NAMALWA (cell line): ENCODE data around the gene PLCB4.
"Not testable (repeated sequence)": the region's sequence is repeated elsewhere in the genome, so short reads cannot be mapped to it uniquely, and the experiment has no call there.

ENCODE experiments used
- DNase-seq: peaks from one replicate; pipeline ENCODE4 v3.0.0-alpha.2; 2015; ENCODE audit warnings: low spot score

The PLCB4 gene

GRCh38 chr20:9367328-9367727 lies 298.4 kb downstream of the PLCB4 start:
- DNase-seq = no peak

GRCh38 chr20:9367746-9368145 lies 298.9 kb downstream of the PLCB4 start:
- DNase-seq = no peak

DNA sequence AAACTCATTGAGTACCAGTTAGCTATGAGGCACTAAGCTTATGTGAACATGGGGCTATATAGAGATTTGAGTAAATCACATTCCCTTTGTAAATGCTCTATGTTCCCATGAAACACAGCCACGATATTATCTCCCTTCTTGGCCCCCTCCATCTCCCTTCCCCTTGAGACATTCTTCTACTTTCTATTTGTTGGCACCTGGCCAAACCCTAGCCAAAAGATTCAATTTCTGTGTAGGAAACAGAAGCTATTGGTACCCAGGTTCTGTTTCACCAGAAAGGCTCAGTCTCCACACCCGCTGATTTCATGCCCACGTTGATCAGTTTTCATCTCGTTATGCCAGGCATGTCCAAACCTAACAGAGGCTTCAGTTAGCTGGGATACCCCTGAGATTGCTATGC lies 300.0 kb downstream of the PLCB4 start:
- DNase-seq = no peak

- no peak for DNase-seq
Observed at GRCh38 chr20:9369557-9369956, 300.7 kb downstream of the PLCB4 start.

GRCh38 chr20:9374072-9374471 lies 305.2 kb downstream of the PLCB4 start:
- no peak for DNase-seq

DNA sequence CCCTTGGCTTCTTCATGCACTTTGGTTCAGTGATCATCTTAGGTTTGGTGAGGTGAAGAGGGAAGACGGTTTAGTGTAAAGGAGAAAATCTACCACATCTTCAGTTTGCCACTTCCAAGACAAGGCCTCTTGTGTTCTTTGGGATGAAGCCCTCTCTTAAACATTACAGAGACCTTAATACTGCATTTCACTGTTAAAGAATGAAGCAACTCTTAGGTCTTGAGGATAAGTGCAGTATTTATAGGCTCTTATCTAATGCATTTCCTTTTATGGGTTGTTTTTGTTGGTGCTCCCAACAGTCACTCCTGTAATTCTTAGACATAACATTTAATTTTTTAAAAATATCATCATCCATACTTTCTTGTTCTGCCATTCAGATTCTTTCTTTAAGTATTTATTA lies 305.6 kb downstream of the PLCB4 start:
- no peak for DNase-seq

DNA sequence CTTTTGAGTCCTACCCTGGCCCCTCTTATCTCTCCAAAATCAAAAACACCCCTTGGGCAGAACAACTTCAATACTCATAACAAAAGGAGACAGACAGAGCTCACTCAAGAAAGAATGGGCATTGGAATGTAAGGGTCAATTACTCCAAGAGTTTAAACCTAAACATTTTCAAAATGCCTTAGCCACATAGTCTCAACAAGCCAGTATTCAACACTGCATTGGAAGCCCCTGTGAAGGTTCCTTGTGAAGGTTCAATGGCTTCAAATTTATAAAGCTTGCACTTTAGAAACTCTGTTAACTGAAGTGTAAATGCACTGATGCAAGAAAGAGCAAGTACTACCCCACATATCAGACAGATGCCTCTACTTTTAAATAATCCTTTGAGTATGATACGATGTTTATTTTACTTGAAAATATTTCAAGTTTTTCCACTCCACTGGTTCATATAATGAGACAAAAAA lies 306.4 kb downstream of the PLCB4 start:
- DNase-seq = no peak

DNA sequence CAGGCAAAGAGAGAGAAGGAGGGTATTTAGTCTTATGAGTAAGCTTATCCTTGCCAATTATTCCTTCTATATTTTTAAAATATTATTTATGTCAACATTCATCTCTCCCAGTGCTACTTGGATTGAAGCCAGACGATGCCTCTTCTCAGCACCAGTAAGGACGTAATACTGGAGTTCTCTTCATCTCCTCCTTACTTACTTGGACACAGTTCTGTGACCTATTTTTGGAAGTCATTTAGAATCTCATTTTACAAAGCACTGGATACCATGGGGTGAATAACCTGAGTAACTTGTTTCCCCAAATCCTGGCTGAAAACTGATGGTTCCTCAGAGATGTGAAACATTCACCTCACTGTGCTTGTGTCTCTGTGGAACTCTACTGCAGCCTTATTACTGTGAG lies 308.1 kb downstream of the PLCB4 start:
- no peak for DNase-seq

DNA sequence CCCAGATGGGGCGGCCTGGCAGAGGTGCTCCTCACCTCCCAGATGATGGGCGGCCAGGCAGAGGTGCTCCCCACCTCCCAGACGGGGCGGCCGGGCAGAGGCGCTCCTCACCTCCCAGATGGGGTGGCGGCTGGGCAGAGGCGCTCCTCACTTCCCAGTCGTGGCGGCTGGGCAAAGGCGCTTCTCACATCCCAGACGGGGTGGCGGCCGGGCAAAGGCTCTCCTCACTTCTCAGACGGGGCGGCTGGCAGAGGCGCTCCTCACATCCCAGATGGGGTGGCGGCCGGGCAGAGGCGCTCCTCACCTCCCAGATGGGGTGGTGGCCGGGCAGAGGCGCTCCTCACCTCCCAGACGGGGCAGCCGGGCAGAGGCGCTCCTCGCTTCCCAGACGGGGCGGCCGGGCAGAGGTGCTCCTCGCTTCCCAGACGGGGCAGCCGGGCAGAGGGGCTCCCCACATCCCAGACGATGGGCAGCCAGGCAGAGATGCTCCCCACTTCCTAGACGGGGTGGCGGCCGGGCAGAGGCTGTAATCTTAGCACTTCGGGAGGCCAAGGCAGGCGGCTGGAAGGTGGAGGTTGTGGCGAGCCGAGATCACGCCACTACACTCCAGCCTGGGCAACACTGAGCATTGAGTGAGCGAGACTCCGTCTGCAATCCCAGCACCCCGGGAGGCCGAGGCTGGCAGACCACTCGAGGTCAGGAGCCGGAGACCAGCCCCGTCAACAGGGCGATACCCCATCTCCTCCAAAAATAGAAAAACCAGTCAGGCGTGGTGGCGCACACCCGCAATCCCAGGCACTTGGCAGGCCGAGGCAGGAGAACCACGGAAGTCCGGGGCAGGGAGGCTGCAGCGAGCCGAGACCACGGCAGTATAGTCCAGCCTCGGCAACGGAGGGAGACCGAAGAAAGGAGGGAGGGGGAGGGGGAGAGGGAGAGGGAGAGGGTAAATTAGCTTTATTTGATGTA lies 316.7 kb downstream of the PLCB4 start:
- DNase-seq = not testable (repeated sequence)

DNA sequence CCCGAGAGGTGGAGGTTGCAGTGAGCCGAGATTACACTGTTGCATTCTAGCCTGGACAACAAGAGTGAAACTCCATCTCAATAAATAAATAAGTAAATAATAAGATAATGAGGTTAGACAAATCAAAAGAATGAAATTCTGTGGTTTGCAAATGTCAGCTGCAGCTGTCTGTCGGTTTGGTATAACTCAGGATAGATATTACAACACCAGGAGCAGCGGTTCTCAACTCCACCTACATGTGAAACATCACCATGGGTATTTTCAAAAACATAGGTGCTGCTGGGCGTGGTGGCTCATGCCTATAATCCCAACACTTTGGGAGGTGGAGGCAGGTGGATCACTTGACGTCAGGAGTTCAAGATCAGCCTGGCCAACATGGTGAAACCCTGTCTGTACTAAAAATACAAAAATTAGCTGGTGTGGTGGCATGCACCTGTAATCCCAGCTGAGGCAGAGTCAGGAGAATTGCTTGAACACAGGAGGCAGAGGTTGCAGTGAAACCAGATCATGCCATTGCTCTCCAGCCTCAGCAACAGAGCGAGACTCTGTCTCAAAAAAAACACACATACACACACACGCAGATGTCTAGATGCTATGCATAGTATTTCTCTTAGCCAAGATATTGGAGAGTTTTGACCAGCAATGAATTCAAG lies 319.4 kb downstream of the PLCB4 start:
- DNase-seq = no peak

- DNase-seq = no peak
Observed at GRCh38 chr20:9388813-9389161, 319.9 kb downstream of the PLCB4 start.

DNA sequence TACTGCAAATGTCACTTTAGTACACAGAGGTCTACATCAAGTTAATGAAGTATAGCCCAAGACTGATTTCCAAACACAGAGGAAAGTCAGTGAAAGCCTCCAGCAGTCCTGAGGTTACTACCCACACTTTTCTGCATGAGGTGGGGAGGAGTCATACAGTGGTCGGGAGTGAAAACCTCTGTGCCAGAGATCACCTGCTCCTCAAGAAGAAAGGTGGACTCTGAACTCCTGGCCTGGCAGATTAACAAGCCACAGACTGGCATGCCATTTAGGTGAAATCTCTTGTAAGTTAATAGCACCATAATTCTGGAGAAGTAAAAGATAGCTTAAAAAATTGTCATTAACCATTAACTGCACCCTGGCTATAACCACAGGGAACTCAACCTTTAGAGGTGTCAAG lies 320.5 kb downstream of the PLCB4 start:
- no peak for DNase-seq

- DNase-seq = no peak
Observed at GRCh38 chr20:9390441-9390840, 321.6 kb downstream of the PLCB4 start.

DNA sequence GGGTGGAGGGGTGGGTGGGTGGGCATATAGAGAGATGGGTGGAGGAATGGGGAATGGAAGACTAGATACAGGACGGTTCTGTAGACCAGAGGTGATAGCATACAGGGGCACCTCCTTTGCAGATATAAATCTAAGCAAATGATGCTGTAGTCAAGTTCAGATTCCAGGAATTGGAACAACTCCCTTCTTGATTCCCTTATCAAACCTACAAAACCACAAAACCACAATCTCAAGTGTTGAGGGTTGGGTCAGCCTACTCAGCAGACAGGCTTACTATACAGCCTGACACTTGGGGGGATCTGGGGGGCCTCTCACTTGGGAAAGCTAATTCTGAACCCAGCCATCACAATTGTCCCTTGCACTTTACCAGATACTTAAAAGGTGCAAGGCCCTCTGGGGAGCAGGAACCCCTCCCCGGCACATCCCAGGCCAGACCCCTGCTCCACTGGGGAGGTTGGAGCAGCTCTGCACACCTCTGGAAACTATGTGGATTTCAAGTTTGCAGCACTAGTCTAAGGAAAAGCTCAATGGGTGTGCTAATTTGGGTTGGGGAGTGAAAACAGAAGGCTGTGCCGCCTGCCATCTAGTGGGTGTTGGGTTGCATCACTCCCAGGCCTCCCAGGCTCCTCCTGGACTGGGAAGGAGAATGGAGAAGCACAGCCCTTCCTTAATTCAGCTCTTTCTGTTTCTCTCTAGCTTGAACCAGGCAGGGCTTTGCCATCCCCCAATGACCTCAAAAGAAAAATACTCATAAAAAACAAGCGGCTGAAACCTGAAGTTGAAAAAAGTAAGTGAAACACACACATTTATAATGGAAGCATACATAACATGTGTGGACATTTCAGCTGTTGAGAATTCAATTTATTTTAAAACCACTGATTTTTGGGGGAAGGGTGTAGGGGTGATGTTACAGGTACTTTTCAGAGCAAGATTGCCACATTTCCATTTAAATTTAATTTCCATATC lies 324.3 kb downstream of the PLCB4 start:
- peak; percentile 38 for DNase-seq

DNA sequence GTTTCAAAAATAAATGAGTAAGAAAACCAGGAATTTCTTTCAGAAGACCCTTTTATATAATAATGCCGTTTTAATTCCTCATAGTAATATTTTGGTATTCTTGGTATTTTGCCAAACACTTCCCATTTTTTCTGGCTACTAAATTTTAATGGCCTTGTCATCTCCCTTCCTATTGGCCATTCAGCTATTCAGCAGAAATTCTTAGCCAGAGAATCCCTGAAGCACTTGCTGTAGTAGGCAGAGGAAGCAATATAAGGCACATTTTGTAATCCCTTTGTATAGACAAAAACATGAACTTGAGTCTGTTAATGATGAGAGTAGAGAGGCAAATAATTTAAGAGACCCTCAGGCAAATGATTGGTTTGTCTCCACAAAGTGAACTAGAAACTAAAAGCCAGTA lies 327.1 kb downstream of the PLCB4 start:
- no peak for DNase-seq

GRCh38 chr20:9397928-9398327 lies 329.0 kb downstream of the PLCB4 start:
- DNase-seq = peak; percentile 51

DNA sequence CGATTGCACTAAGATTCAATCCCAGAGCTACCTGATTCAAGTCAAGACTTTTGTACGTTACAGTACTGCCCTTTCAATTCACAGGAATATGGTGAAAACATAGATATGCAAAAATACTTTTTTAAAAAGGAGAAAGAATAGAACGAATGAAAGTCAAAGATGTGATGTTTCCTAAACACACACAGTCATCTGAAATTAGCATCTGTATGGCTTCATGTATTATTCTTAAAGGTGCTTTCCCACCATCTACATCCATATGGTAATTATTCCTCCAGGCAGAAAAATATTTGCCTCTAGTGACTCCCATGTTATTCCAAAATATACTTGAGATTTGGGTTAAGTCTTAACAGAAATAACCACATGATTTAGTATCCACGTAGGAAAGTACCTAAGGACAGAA lies 330.0 kb downstream of the PLCB4 start:
- DNase-seq = no peak

DNA sequence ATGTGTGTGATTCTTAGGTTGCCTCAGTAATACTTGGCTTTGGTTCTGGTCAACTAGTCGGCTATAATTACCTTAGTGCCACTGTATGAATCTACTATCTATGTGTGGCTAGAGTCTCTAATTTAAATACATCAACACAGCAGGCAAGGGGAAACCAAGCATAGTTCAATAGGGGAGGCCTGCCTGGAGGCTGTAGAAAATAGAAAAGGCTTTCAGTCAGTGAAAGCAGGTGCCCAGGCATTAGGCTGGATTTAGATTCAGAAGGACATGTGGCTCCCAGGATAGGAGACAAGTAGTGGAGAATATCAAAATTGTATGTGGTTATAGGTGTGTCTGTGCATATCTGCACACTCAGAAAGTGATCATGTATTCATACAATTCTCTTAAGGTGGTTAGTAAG lies 330.4 kb downstream of the PLCB4 start:
- DNase-seq = no peak

DNA sequence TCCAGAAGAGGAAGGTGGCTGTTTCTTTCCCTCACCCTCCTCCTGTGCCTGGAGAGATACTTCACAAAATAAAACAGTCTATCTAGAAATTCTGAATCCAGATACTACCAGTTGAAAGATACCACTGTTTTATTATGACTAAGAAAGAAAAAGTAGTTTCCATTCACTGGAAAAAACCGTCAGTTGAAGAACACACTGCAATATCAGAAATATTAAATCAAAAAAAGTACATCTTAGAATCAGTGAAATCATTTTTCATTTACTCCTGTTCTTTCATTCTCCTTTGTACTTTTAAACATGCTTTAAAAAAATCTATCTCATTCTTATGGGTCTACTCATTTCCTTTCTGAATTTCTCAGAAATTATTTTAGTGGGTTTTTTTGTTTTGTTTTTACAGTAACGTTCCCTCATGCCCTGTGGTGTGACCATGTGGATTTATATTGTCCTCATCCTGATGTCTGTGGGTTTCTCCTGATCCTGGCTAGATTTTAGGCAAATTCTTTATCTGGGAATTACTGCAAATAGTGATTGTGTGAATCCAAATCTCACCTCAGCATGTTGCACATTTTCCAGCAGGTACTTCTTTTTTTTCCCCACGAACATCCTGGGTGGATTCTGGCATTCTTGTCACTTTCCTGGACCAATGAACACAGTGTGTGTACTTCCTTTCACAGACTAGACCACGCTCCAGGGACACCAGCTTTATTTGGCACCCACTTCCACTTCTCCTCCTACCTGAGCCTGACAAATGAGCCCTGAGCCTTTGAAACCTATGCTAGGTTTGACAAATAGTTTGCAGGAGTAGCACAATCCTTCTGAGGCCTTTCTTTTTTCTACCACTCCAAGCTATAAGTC lies 331.5 kb downstream of the PLCB4 start:
- DNase-seq = no peak

- DNase-seq = no peak
Observed at GRCh38 chr20:9401371-9401770, 332.5 kb downstream of the PLCB4 start.

DNA sequence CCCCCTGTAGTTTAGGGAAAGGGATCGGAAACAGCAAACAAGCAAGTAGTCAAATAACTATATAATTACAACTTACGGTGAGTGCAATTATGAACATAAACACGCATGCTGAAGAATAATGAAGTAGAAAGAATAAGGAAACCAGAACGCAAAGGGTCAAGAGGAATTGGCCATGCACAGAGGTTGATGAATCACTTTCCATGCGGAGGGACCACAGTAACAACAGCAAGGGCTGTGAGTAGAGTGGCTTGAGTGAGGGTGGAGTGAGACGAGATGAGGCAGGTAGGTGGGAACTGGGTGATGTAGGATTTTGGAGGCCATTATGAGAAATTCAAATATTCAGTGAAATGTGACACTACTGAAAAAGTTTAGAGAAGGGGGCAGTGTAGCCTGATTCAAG lies 333.3 kb downstream of the PLCB4 start:
- DNase-seq = no peak
